Measurements from ENCODE around the gene KRT10.

DNA sequence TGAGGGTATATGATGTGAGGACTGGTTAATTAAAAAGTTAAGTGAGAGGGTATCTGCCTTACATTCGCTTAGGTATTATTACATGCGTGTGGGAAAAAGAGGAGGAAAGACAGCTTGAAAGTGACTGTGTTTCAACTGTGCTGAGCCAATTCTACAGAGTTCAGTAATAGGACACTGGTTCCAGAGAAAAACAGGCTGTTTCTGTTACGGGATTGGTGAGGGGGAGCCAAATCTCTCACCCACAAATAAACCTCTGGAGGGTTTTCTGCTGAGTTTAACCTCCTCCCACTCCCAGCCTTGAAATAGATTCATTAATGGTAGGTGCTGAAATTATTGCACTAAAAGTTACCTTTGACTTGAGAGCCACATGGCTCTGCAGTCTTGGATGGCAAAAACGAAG lies 46.5 kb downstream of the KRT10 start:
- TF ChIP-seq CTCF (IDR thresholded peaks at IDR 0.05) = no peak
- no peak for TF ChIP-seq POLR2A (IDR thresholded peaks at IDR 0.05)

Data from prostate gland (tissue), 2 donors.